CD4-positive, CD25-positive, alpha-beta regulatory T cell (primary cell): Measurements from ENCODE around the gene TBC1D24. TPM values are rescaled to one million over a fixed set of nuclear protein-coding genes. Genes with fewer than 3 reads are reported as not detected.

Experiments used
- ATAC-seq, 2 donors: fragments of 150-1000 bp; cut with Tn5 transposase; one replicate each; pipeline ENCODE4 v1.10.0; 2021; ENCODE audit warnings: low read depth in 2 of 2, moderate number of reproducible peaks in 2 of 2, moderate library complexity in 1 of 2
- DNase-seq, 3 donors: peaks; one replicate each; pipeline versions ENCODE4 v3.0.0 to v3.0.0-alpha.2; 2012 to 2022; ENCODE audit warnings: mixed read lengths in 1 of 3
- H3K27ac ChIP-seq: one replicate; pipeline ENCODE4 v1.7.0; 2013; ENCODE audit warnings: mild to moderate bottlenecking, low read length; ENCODE audit not compliant: insufficient read depth, poor library complexity, severe bottlenecking
- H3K27me3 ChIP-seq: one replicate; pipeline ENCODE4 v1.7.0; 2013; ENCODE audit warnings: low read length; ENCODE audit not compliant: control insufficient read depth, insufficient read depth
- H3K36me3 ChIP-seq: one replicate; pipeline ENCODE4 v1.7.0; 2013; ENCODE audit warnings: mild to moderate bottlenecking, low read length, moderate library complexity; ENCODE audit not compliant: control insufficient read depth, insufficient read depth
- H3K4me1 ChIP-seq: 2 replicates; pipeline ENCODE4 v1.7.0; 2013; ENCODE audit warnings: mild to moderate bottlenecking, low read length; ENCODE audit not compliant: insufficient read depth, control insufficient read depth, poor library complexity, severe bottlenecking
- H3K4me3 ChIP-seq: one replicate; pipeline ENCODE4 v1.7.0; 2013; ENCODE audit warnings: low read depth, mild to moderate bottlenecking, low read length, moderate library complexity
- H3K9me3 ChIP-seq, 2 experiments: 1 replicate in 1 of 2; 2 replicates in 1 of 2; pipeline ENCODE4 v1.7.0; 2013; ENCODE audit warnings: low read length in 2 of 2, mild to moderate bottlenecking in 1 of 2, moderate library complexity in 1 of 2; ENCODE audit not compliant: control insufficient read depth in 2 of 2
- H3K27ac Mint-ChIP-seq, 3 donors: one replicate each; pipeline ENCODE4 v1.8.0; 2020 to 2022; ENCODE audit warnings: mild to moderate bottlenecking in 3 of 3, mixed read lengths in 3 of 3, moderate library complexity in 2 of 3
- H3K27me3 Mint-ChIP-seq: one replicate; pipeline ENCODE4 v1.8.0; 2022; ENCODE audit warnings: mild to moderate bottlenecking, mixed read lengths
- H3K36me3 Mint-ChIP-seq: one replicate; pipeline ENCODE4 v1.8.0; 2020; ENCODE audit warnings: mixed read lengths
- H3K4me1 Mint-ChIP-seq, 4 donors: one replicate each; pipeline ENCODE4 v1.8.0; 2020 to 2022; ENCODE audit warnings: mixed read lengths in 4 of 4, mild to moderate bottlenecking in 1 of 4
- H3K4me3 Mint-ChIP-seq, 4 donors: one replicate each; pipeline ENCODE4 v1.8.0; 2020 to 2022; ENCODE audit warnings: mild to moderate bottlenecking in 4 of 4, mixed read lengths in 4 of 4, moderate library complexity in 3 of 4
- H3K9me3 Mint-ChIP-seq, 7 donors: one replicate each; pipeline ENCODE4 v1.8.0; 2020 to 2022; ENCODE audit warnings: mixed read lengths in 7 of 7, mild to moderate bottlenecking in 3 of 7, moderate library complexity in 2 of 7
- polyA plus RNA-seq, 4 donors: library from polyadenylated mRNA; unstranded; fragments of 300-500 nt; fragmentation: Illumina TruSeq; gene quantifications; one replicate each; pipeline ENCODE4 v1.2.3, GENCODE V29; 2021
- total RNA-seq: library from RNA; stranded (reverse); gene quantifications from one replicate; pipeline ENCODE4 v1.2.3, GENCODE V29; 2022

The TBC1D24 gene
- total and polyA plus RNA-seq, 5 donors from 2014 or later = 0.84 to 5.8 (median 1.4) TPM

DNA sequence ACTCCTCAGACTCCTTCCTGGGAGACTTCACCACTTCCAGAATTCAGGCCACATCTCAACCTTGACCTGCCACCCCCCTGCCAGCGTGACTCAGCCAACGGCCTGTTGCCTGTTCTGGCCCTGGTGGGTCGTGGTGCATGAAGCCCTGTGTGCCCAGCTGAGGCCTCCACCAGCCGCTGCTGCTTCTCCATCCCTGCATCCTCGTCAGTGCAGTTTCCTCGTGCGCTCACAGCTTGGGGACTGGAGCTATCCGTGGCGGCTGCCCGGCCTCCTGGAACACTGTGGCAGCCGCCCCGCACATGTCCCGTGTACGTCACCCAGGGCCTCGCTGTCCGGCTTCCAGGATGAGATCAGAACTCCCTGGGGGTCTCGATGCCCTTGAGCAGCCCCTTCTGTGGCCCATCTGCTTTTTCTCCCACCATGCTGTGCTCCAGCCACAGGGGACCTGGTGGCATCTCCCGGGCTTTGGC, 23.0 kb upstream of the TBC1D24 start:
- ATAC-seq (no peak), DNase-seq (no peak)
- no peaks in the 10 kb centered on the region for H3K9me3 Mint-ChIP-seq
- H3K4me3 Mint-ChIP-seq = no peak overlapping the region
- Histone ChIP-seq H3K4me3 (no peak overlapping the region), H3K27me3 (no peaks in the 10 kb centered on the region), H3K4me1 (no peaks in the 10 kb centered on the region), H3K36me3 (peaks cover 13% of the 10 kb centered on the region), H3K27ac (no peak overlapping the region), H3K9me3 (no peaks in the 10 kb centered on the region)
- peaks cover 21% of the 10 kb centered on the region for H3K36me3 Mint-ChIP-seq
- H3K27ac Mint-ChIP-seq = no peak overlapping the region
- H3K27me3 Mint-ChIP-seq = no peaks in the 10 kb centered on the region
- peaks cover 0 to 2% (median 0%) of the 10 kb centered on the region in 4 donors for H3K4me1 Mint-ChIP-seq

DNA sequence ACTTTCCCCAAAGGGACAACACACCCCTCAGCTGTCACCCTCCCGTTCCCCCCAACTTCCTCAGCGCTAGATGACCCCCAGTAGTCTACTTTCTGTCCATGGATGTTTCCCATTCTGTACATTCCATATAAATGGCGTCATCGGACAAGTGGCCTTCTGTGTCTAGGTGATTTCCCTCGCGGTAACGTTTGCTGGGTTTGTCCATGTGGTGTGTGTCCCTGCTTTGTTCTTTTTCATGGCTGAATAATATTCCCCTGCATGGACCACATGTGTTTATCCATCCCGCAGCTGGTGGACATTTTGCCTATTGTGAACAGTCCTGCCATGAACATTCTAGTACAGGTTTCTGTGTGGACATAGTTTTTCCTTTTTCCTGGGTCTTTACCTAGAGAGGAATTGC, 22.3 kb upstream of the TBC1D24 start:
- no peak overlapping the region for H3K4me3 Mint-ChIP-seq
- Histone ChIP-seq H3K36me3 (peaks cover 12% of the 10 kb centered on the region), H3K27me3 (no peaks in the 10 kb centered on the region), H3K4me1 (no peaks in the 10 kb centered on the region), H3K27ac (no peak overlapping the region), H3K9me3 (no peaks in the 10 kb centered on the region), H3K4me3 (no peak overlapping the region)
- ATAC-seq (no peak), DNase-seq (no peak)
- no peaks in the 10 kb centered on the region for H3K9me3 Mint-ChIP-seq
- H3K27ac Mint-ChIP-seq = no peak overlapping the region
- H3K36me3 Mint-ChIP-seq = peaks cover 21% of the 10 kb centered on the region
- peaks cover 0 to 2% (median under 1%) of the 10 kb centered on the region in 4 donors for H3K4me1 Mint-ChIP-seq
- H3K27me3 Mint-ChIP-seq = no peaks in the 10 kb centered on the region

DNA sequence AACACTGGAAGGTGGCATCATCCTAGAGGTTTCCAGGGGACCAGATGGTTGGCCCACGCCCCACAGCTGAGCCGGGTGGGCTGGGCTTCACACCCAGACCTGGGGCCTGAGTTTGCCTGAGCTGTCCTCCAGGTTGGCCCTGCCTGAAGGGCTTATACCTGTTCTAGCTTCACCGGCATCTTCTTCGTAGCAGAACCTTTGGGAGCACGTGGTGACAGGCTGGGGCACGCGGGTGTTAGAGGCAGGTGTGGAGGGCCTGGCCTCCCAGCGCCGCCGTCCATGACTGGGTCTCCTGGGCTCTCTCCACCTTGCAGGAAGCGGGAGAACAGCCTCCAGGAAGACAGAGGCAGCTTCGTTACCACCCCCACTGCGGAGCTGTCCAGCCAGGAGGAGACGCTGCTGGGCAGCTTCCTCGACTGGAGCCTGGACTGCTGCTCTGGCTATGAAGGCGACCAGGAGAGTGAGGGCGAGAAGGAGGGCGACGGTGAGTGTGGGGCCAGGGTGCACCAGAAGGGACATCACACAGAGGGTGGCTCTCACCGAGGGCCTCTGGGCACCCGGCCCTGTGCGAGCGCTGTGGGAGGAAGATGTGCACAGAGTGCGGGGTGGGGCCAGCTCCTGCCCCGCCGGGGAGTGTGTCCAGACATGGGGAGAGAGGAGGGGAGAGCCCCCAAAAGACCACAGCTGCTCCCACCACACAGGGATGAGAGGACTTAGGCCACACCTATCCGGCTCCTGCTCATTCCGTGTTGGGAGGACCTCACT, 19.7 kb upstream of the TBC1D24 start:
- ATAC-seq = no peak
- Histone ChIP-seq H3K4me3 (no peak overlapping the region), H3K27ac (no peak overlapping the region), H3K4me1 (peaks cover 10% of the 10 kb centered on the region), H3K27me3 (no peaks in the 10 kb centered on the region), H3K36me3 (peaks cover 10% of the 10 kb centered on the region), H3K9me3 (no peaks in the 10 kb centered on the region)
- H3K36me3 Mint-ChIP-seq = peaks cover 17% of the 10 kb centered on the region
- H3K27me3 Mint-ChIP-seq = no peaks in the 10 kb centered on the region
- H3K4me1 Mint-ChIP-seq = peaks cover 2 to 10% (median 5%) of the 10 kb centered on the region in 4 donors
- DNase-seq = no peak
- no peaks in the 10 kb centered on the region for H3K9me3 Mint-ChIP-seq
- H3K27ac Mint-ChIP-seq = no peak overlapping the region
- peak overlapping the region in 1 of 4 donors; percentile 38 for H3K4me3 Mint-ChIP-seq

GRCh38 chr16:2456551-2457153, 18.3 kb upstream of the TBC1D24 start:
- Mint-ChIP-seq H3K36me3 (peaks cover 15% of the 10 kb centered on the region), H3K4me1 (peaks cover 2 to 10% (median 5%) of the 10 kb centered on the region in 4 donors), H3K4me3 (peak overlapping the region in 1 of 4 donors; percentile 31), H3K9me3 (no peaks in the 10 kb centered on the region), H3K27me3 (no peaks in the 10 kb centered on the region), H3K27ac (peak overlapping the region in 1 of 3 donors; percentile 59)
- Histone ChIP-seq H3K4me3 (no peak overlapping the region), H3K27ac (no peak overlapping the region), H3K36me3 (peaks cover 10% of the 10 kb centered on the region), H3K9me3 (no peaks in the 10 kb centered on the region), H3K4me1 (peaks cover 13% of the 10 kb centered on the region), H3K27me3 (no peaks in the 10 kb centered on the region)
- ATAC-seq = no peak
- DNase-seq = no peak

DNA sequence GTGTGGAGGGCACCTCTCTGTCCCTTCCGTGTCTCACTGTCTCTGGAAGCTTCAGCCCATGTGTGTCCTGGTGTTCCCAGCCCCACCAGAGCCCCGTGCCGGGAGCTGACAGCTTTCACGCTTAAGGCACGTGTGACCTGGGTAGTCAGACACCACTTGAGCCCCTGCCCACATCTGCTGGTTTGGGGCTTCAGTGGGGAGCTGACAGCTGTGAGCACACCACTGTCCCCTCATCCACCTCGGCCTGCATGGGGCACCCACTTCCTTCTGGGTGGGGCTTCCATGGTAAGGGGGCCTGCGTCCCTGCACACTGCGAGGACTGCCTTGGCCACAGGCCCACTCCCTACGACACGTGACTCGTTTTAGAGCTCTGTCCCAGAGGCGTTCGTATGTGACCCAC, 17.7 kb upstream of the TBC1D24 start:
- peaks cover 9% of the 10 kb centered on the region for H3K36me3 ChIP-seq
- DNase-seq = no peak
- no peaks in the 10 kb centered on the region for H3K9me3 Mint-ChIP-seq
- no peaks in the 10 kb centered on the region for H3K27me3 ChIP-seq
- H3K27me3 Mint-ChIP-seq = no peaks in the 10 kb centered on the region
- H3K4me3 Mint-ChIP-seq = no peak overlapping the region
- ATAC-seq = no peak
- H3K9me3 ChIP-seq = no peaks in the 10 kb centered on the region
- H3K4me1 ChIP-seq = peaks cover 13% of the 10 kb centered on the region
- H3K36me3 Mint-ChIP-seq = peaks cover 15% of the 10 kb centered on the region
- H3K27ac ChIP-seq = no peak overlapping the region
- H3K4me1 Mint-ChIP-seq = peaks cover 2 to 10% (median 5%) of the 10 kb centered on the region in 4 donors
- H3K27ac Mint-ChIP-seq = no peak overlapping the region
- no peak overlapping the region for H3K4me3 ChIP-seq

DNA sequence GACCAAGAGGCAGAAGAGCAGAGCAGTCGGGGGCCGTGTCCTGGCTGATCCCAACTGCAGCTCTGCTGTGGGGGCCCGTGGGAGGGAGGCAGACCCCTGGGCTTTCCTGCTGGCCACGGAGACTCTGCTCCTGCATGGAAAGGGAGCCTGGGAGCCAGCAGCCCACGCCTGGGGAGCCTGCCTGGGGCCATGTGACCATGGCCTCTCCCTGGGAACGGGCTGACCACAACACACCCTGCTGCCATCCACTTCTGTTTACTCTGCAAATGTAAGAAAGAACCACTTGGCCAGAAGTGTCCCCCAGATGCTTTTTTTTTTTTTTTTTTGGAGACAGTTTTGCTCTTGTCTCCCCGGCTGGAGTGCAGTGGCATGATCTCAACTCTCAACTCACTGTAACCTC, 17.0 kb upstream of the TBC1D24 start:
- Mint-ChIP-seq H3K36me3 (peaks cover 8% of the 10 kb centered on the region), H3K4me3 (peak overlapping the region in 1 of 4 donors; percentile 10), H3K4me1 (peaks cover 2 to 10% (median 5%) of the 10 kb centered on the region in 4 donors), H3K27me3 (no peaks in the 10 kb centered on the region), H3K9me3 (no peaks in the 10 kb centered on the region), H3K27ac (no peak overlapping the region)
- H3K4me1 ChIP-seq = peaks cover 13% of the 10 kb centered on the region
- no peak for ATAC-seq
- no peak for DNase-seq
- no peak overlapping the region for H3K27ac ChIP-seq
- H3K27me3 ChIP-seq = no peaks in the 10 kb centered on the region
- H3K36me3 ChIP-seq = peaks cover 3% of the 10 kb centered on the region
- no peaks in the 10 kb centered on the region for H3K9me3 ChIP-seq
- no peak overlapping the region for H3K4me3 ChIP-seq

GRCh38 chr16:2458887-2459646, 15.9 kb upstream of the TBC1D24 start:
- ATAC-seq (no peak), DNase-seq (no peak)
- H3K27me3 ChIP-seq = no peaks in the 10 kb centered on the region
- no peaks in the 10 kb centered on the region for H3K9me3 Mint-ChIP-seq
- peaks cover 2 to 10% (median 5%) of the 10 kb centered on the region in 4 donors for H3K4me1 Mint-ChIP-seq
- H3K4me3 Mint-ChIP-seq = peak overlapping the region; percentile 79 to 97 (median 86)
- no peaks in the 10 kb centered on the region for H3K36me3 Mint-ChIP-seq
- peaks cover 2% of the 10 kb centered on the region for H3K36me3 ChIP-seq
- H3K27ac Mint-ChIP-seq = peak overlapping the region; percentile 21 to 91 (median 61)
- peaks cover 13% of the 10 kb centered on the region for H3K4me1 ChIP-seq
- no peak overlapping the region for H3K27ac ChIP-seq
- H3K27me3 Mint-ChIP-seq = no peaks in the 10 kb centered on the region
- no peaks in the 10 kb centered on the region for H3K9me3 ChIP-seq
- peak overlapping the region; percentile 51 for H3K4me3 ChIP-seq
